Femur (tissue), 1 donor: ENCODE measurements around the gene RSPH10B2.
"Not testable (repeated sequence)": the region's sequence is repeated elsewhere in the genome, so short reads cannot be mapped to it uniquely, and the experiment has no call there.

Experiments
- DNase-seq: peaks from one replicate; pipeline ENCODE4 v3.0.0-alpha.2; 2017

RSPH10B2 gene

DNA sequence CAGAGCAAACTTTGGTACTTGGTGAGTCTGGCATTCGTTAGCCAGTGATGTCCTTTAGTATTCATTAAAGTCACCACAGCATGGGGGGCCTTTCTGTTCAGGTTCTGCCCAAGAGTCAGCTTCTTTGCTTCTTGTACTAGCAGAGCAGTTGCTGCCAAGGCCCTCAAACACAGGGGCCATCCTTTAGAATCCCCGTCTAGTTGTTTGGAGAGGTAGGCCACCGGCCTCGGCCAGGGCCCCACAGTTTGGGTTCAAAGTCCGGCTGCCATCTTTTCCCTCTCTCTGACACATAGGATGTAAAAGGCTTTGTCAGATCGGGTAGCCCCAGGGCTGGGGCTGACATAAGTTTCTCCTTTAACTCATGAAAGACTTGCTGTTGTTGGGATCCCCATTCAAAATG, 89.8 kb downstream of the RSPH10B2 start:
- not testable (repeated sequence) for DNase-seq

DNA sequence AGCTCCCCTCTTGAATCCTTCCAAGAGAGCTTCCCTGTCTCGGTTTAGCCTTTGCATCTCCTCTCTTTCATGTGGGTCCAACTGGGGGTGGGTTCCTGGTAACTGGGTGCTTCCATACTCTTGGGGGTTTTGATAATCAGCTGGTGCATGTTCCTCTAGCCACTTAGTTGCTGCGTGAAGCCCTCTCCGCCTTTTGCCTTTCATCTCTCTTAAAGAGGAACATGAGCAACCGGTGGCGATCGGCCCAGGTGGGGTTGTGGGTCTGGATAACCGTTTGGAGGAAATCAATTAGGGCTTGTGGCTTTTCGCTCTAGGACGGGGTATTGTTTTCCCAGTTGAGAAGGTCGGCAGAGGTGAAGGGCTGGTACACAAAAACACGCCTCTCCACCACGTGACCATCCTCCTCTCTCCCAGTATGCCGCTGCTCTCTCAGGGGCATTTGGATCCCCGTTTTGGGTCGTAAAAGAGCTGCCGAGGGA, 92.1 kb downstream of the RSPH10B2 start:
- DNase-seq, result not testable (repeated sequence)

DNA sequence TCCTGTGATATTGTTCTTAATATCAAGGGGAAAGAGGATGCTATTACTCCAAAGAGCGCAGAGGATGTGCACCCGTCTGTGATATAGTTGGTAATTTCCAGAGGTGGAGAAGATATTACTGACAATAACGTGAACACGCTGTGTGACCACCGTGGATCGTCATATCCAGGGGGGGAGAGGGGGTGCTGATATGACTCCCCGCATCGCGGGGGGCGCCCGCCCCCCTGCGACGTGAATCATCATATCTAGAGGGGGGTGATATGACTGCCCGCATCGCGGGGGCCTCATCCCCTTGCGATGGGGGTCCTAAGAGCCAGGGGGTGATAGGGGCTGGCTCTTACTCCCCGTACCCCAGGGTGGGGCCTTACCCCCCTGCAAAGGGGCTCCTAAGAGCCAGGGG, 93.8 kb downstream of the RSPH10B2 start:
- not testable (repeated sequence) for DNase-seq
